Measurements from ENCODE around the gene PPP1CA. TPM values are rescaled to one million over a fixed set of nuclear protein-coding genes. Genes with fewer than 3 reads are reported as not detected.

The PPP1CA gene
- total RNA-seq, 1 donor from 2014 or later, result 163 TPM

- no peaks in the 10 kb centered on the region for H3K36me3 Mint-ChIP-seq (ENCODE audit: unreplicated experiment)
- peaks cover 6% of the 10 kb centered on the region for H3K4me1 Mint-ChIP-seq (ENCODE audit: low read depth, unreplicated experiment)
- peaks cover 6% of the 10 kb centered on the region for H3K9me3 Mint-ChIP-seq (ENCODE audit: unreplicated experiment)
- H3K27ac Mint-ChIP-seq (ENCODE audit: unreplicated experiment), result no peak overlapping the region
- TF ChIP-seq CTCF (IDR thresholded peaks at IDR 0.05; ENCODE audit: partially characterized antibody, unreplicated experiment), result no peak
- H3K4me3 Mint-ChIP-seq (ENCODE audit: unreplicated experiment), result no peak overlapping the region
- no peak for DNase-seq
- H3K27me3 Mint-ChIP-seq (ENCODE audit: unreplicated experiment), result peaks cover 26% of the 10 kb centered on the region
These were observed 25.4 kb downstream of the PPP1CA start for GRCh38 chr11:67376063-67376820.

- DNase-seq, result no peak
- Mint-ChIP-seq H3K4me3 (ENCODE audit: unreplicated experiment) (no peak overlapping the region), H3K9me3 (ENCODE audit: unreplicated experiment) (peaks cover 6% of the 10 kb centered on the region), H3K4me1 (ENCODE audit: low read depth, unreplicated experiment) (peaks cover 8% of the 10 kb centered on the region), H3K36me3 (ENCODE audit: unreplicated experiment) (no peaks in the 10 kb centered on the region), H3K27ac (ENCODE audit: unreplicated experiment) (no peak overlapping the region), H3K27me3 (ENCODE audit: unreplicated experiment) (peaks cover 22% of the 10 kb centered on the region)
- no peak for TF ChIP-seq CTCF (IDR thresholded peaks at IDR 0.05; ENCODE audit: partially characterized antibody, unreplicated experiment)
These were observed 26.2 kb downstream of the PPP1CA start for GRCh38 chr11:67375320-67376055.

DNA sequence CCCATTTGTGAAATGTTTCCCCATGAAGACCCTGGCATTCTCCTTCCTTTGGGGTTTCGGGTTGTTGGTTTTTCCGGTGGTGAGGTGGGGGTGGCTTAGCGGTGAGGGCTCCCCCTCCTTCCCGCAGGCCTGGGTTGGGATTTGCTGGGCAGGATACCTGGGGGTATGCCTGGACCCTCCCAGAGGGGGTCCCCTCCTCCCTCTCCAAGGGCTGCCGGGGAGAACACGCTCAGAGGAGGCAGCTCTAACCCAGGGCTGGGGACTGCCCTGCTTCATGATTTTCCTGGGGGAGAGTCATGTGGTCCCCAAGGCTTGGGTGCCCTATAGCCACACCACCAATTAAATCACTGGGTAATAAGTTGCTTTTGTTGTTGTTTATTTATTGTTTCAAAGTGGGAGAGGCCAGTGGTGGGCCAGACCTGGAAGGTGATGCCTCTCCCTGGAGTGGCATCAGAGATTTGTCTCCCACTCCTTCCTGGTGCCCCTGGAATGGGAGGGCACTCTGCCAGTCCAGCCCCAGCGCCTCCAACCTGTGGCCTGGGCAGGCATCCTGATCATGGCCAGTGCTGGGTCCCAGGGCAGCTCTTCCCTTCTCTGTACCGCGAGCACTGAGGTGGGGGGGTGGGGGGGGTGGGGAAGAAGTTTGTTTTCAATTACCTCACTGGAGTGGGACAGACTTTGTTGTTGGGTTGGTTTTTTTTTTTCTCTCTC lies 26.9 kb downstream of the PPP1CA start:
- TF ChIP-seq CTCF (IDR thresholded peaks at IDR 0.05; ENCODE audit: partially characterized antibody, unreplicated experiment), result no peak
- no peak for DNase-seq
- no peak overlapping the region for H3K4me3 Mint-ChIP-seq (ENCODE audit: unreplicated experiment)
- H3K36me3 Mint-ChIP-seq (ENCODE audit: unreplicated experiment), result no peaks in the 10 kb centered on the region
- H3K9me3 Mint-ChIP-seq (ENCODE audit: unreplicated experiment), result peaks cover 6% of the 10 kb centered on the region
- H3K4me1 Mint-ChIP-seq (ENCODE audit: low read depth, unreplicated experiment), result peaks cover 8% of the 10 kb centered on the region
- peaks cover 21% of the 10 kb centered on the region for H3K27me3 Mint-ChIP-seq (ENCODE audit: unreplicated experiment)
- H3K27ac Mint-ChIP-seq (ENCODE audit: unreplicated experiment), result no peak overlapping the region

DNA sequence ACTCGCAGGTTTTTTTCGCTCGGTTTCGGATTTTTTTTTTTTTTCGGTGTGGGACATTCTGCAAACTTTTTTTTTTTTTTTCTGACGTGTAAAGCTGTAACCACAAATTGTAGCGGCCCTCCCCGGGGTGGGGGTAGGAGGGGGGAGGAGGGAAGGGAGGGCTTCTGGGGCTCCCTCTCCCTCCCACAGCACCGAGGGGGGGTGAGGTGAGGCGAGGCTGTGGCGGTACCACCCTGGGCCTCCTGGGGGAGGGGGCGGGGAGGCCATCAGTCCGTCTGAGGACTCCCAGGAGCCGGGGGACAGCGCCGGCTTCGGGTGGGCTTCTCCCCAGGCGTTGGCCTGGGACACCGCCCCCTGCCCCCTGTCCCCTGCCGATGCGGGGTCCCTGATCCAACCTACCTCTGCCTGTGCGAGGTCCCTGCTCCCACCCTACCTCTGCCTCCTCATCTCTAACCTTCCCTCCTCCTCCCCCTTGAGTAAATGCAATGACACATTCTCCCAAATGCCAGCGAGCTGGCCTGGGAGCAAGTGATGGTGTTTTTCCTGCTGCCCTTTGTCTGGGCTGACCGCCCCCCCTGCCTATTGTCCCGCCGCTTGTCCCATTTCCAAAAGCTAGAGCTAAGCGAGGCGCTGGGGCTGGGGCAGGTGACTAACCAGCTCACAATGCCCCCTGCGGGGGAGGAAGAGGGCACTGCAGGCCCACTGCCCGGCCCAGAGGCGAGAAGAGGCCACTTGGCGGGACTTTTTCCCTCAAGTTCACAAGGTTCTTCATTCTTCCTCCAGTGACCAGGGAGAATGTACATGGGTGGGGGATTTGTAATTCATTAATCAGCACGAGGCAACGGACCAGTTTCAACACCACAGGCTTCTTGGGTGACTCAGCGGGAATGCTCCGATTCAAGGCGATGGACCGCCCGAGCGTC lies 27.7 kb downstream of the PPP1CA start:
- Mint-ChIP-seq H3K27me3 (ENCODE audit: unreplicated experiment) (peaks cover 21% of the 10 kb centered on the region), H3K9me3 (ENCODE audit: unreplicated experiment) (peaks cover 6% of the 10 kb centered on the region), H3K4me3 (ENCODE audit: unreplicated experiment) (peak overlapping the region; percentile 85), H3K4me1 (ENCODE audit: low read depth, unreplicated experiment) (peaks cover 8% of the 10 kb centered on the region), H3K27ac (ENCODE audit: unreplicated experiment) (no peak overlapping the region), H3K36me3 (ENCODE audit: unreplicated experiment) (no peaks in the 10 kb centered on the region)
- DNase-seq, result peak; percentile 67
- TF ChIP-seq CTCF (IDR thresholded peaks at IDR 0.05; ENCODE audit: partially characterized antibody, unreplicated experiment), result peak; percentile 40

Data from glutamatergic neuron (in vitro differentiated cells).